GM20000 (cell line): ENCODE measurements around the gene USP20.
"Not testable (repeated sequence)": the region's sequence is repeated elsewhere in the genome, so short reads cannot be mapped to it uniquely, and the experiment has no call there.

Experiments
- DNase-seq: peaks from one replicate; pipeline ENCODE4 v3.0.0; 2012; ENCODE audit warnings: low spot score
- TF ChIP-seq, protein P1 (sequence below): IDR thresholded peaks from 2 replicates; pipeline ENCODE4 v1.5.1; 2012; ENCODE audit warnings: mild to moderate bottlenecking, control low read depth; ENCODE audit errors: extremely low read depth, missing control alignments

Gene USP20

DNA sequence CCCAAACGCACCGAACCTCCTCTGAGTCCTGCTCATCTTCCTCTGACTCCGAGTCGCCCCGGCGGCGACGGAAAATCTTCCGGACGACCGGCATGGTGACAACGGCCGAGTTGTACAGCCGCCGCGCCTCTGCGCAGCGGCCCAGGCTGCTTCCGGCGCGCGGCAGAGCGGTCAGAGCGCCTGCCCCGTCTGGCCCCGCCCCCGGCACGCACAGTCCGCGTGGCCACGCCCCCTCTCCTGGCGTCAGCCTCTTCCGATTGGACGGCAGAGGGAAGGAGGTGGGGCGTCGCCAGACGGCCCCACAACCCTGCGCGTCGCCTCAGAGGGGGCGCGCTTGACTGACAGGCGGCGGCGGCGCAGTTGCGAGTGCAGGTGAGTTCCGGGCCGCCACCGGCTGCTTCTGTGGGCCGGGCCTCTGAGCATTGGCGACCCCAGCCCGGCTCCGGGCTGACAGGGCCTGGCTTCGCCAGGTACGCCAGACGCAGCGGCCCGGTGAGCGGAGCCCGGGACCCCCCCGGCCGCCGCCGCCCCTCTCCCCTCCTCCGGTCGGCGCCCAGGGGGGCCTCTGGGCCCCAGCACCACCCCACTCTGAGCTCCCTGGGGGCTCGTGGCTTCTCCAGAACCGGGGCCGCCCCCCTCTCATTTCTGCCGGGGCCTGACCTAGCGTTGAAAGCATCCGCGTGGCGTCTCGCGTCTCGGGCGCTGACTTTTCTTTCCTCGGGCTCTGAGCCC, at the start of gene USP20, which contains the start of gene C9orf78:
USP20 (plus strand) TSS at position 331 of the 732 bp plus-strand sequence. CDS start 17,098 bp downstream, outside the sequence.
C9orf78 (minus strand) TSS at position 148 of the 732 bp plus-strand sequence; CDS start at position 94, 54 bp downstream.
- peak; percentile 100 for DNase-seq

DNA sequence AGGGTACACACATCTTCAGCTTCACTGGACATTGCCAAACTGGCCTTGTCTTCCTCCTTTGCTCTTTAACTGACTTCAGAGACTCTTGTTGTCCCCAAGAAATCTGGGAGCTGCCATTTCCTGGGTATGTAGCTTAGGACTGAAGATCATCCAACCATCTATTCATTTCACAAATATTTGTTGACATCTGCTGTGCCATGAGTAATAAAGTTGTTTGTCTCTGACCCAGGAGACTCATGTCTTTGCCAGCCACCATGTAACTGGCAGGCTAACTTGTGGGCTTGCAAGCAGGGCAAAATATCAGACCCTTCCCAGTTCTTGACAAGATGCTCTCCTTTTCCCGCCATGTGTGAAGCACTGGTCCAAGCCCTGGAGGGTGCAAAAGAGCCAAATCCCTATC, 49.4 kb upstream of the USP20 start:
- TF ChIP-seq, protein P1, sequence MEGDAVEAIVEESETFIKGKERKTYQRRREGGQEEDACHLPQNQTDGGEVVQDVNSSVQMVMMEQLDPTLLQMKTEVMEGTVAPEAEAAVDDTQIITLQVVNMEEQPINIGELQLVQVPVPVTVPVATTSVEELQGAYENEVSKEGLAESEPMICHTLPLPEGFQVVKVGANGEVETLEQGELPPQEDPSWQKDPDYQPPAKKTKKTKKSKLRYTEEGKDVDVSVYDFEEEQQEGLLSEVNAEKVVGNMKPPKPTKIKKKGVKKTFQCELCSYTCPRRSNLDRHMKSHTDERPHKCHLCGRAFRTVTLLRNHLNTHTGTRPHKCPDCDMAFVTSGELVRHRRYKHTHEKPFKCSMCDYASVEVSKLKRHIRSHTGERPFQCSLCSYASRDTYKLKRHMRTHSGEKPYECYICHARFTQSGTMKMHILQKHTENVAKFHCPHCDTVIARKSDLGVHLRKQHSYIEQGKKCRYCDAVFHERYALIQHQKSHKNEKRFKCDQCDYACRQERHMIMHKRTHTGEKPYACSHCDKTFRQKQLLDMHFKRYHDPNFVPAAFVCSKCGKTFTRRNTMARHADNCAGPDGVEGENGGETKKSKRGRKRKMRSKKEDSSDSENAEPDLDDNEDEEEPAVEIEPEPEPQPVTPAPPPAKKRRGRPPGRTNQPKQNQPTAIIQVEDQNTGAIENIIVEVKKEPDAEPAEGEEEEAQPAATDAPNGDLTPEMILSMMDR: no peak
- DNase-seq: no peak

More for the DNA sequence above, at the start of gene USP20, which contains the start of gene C9orf78:
- TF ChIP-seq, protein P1: no peak

DNA sequence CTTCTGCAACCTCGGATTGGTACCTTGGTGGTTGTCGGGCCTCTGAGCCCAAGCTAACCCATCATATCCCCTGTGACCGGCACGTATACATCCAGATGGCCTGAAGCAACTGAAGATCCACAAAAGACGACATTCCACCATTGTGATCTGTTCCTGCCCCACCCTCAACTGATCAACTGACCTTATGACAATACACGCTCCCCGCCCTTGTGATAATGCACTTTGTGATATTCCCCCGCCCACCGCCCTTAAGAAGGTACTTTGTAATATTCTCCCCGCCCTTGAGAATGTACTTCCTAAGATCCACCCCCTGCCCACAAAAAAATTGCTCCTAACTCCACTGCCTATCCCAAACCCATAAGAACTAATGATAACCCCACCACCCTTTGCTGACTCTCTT, 48.8 kb upstream of the USP20 start:
- TF ChIP-seq, protein P1: no peak
- DNase-seq: no peak

DNA sequence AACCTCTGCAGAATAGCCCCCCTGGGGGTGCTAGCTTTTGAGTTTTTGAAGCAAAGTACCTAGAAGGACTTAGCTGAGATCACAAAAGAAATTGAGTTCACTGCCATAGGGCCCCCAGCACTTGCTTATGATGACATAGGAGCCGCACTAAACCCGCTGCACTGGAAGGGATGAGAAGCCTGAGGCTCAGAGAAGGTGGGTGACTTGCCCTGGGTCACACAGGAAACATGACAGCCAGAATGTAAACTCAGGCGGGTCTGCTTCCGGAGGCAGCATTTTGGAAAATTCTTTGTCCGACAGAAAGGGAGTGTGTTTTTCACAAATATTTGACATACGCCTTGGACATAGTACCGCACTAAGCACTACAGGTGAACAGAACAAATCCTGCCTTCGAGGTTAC, 40.7 kb upstream of the USP20 start:
- TF ChIP-seq, protein P1: no peak
- no peak for DNase-seq

DNA sequence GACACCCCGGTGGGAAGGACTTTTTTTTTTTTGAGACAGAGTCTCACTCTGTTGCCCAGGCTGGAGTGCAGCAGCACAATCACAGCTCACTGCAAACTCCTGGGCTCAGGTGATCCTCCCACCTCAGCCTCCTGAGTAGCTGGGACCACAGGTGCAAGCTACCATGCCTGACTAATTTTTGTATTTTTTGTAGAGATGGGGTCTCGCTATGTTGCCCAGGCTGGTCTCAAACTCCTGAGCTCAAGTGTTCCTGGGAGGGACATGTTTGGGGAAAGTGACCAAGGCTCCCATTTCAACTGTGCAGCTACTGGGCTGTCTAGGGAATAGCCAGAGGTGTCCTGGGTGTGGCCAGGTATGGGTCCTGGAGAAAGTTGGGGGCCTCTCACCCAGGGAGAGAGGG, 39.2 kb upstream of the USP20 start:
- not testable (repeated sequence) for DNase-seq

DNA sequence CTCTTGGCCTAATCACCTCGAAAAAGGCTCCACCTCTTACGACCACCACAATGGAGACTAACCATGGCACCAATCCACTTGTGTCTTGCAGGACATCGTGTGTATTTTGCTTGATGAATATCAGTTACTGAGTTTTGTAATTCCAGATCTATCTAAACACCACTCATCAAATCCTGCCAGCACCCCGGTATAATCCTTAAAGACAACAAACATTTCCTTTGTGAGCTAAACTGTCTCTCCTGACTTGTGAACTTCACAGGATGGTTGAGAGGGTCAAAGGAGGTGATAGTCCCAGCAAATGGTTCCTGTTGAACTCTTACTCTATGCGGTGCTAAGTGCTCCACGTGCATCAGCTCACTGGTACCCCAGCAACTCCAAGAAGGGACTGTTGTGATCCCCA, 36.3 kb upstream of the USP20 start:
- DNase-seq: no peak
- TF ChIP-seq, protein P1: no peak

DNA sequence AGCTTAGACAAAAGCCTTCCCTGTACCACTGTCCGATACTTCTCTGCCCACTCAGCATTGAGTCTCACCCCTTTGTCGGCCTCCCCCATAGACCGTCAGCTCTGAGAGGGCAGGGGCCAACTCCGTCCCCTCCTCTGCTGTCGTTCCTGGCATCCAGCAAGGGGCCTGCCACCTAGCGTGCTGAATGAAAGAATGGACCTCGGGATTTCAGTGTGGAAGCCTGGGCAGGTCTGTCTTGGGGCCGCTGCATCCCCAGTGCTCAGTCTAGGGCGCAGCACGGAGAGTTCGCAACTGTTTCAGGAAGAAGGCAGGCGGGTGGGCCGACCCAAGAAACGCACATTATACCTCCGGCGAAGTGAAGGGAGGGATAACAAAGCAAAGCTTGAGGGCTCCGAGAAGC, 33.8 kb upstream of the USP20 start:
- DNase-seq: no peak
- TF ChIP-seq, protein P1: no peak
